NK-92 (cell line): ENCODE results near the gene MYADM.
"Not testable (repeated sequence)": the region's sequence is repeated elsewhere in the genome, so short reads cannot be mapped to it uniquely, and the experiment has no call there.

Experiments
- DNase-seq: peaks from one replicate; lab custom pipeline; 2025; ENCODE audit not compliant: unreplicated experiment; lab: John Stamatoyannopoulos, UW

Gene MYADM

GRCh38 chr19:53868892-53869804 lies 1.5 kb downstream of the MYADM start:
- DNase-seq = peak; percentile 50

GRCh38 chr19:53869805-53870484 lies 2.3 kb downstream of the MYADM start:
- not testable (repeated sequence) for DNase-seq

- DNase-seq = no peak
Measured at GRCh38 chr19:53870485-53870844, 2.8 kb downstream of the MYADM start.

- no peak for DNase-seq
Measured at GRCh38 chr19:53871454-53871853, 3.8 kb downstream of the MYADM start.

- DNase-seq = no peak
Measured at GRCh38 chr19:53872762-53873161, 5.1 kb downstream of the MYADM start.

GRCh38 chr19:53873773-53874605 lies 6.3 kb downstream of the MYADM start:
- no peak for DNase-seq

- no peak for DNase-seq
Measured at GRCh38 chr19:53874606-53874990, 6.9 kb downstream of the MYADM start.

- no peak for DNase-seq
Measured at GRCh38 chr19:53875602-53876325, 8.1 kb downstream of the MYADM start.

GRCh38 chr19:53876651-53877224 lies 9.1 kb downstream of the MYADM start:
- DNase-seq = no peak

- no peak for DNase-seq
Measured at GRCh38 chr19:53877361-53877766, 9.7 kb downstream of the MYADM start.

- no peak for DNase-seq
Measured at GRCh38 chr19:53878776-53879139, 11.1 kb downstream of the MYADM start.

- no peak for DNase-seq
Measured at GRCh38 chr19:53879140-53880081, 11.7 kb downstream of the MYADM start.

GRCh38 chr19:53880711-53881481 lies 13.2 kb downstream of the MYADM start:
- no peak for DNase-seq

GRCh38 chr19:53881482-53882390 lies 14.1 kb downstream of the MYADM start, which contains the start of gene PRKCG:
PRKCG (plus strand) TSS chr19:53882197; CDS start chr19:53882495, 298 bp downstream.
- no peak for DNase-seq

- DNase-seq = no peak
Measured at GRCh38 chr19:53882391-53883050, 14.8 kb downstream of the MYADM start.

- DNase-seq = no peak
Measured at GRCh38 chr19:53883231-53883661, 15.6 kb downstream of the MYADM start.

- no peak for DNase-seq
Measured at GRCh38 chr19:53883741-53884140, 16.1 kb downstream of the MYADM start.
